HepG2 (cell line): ENCODE data around the gene GART. TPM values are rescaled to one million over a fixed set of nuclear protein-coding genes. Genes with fewer than 3 reads are reported as not detected.

ENCODE experiments used
- BRD4 ChIP-seq: sonication (generic); formaldehyde crosslinking; IDR thresholded peaks from 2 replicates; pipeline ENCODE4 v1.4.0; 2020; ENCODE audit warnings: missing genetic modification reagents
- CBX5 ChIP-seq: sonication (generic); formaldehyde crosslinking; IDR thresholded peaks from 2 replicates; pipeline ENCODE4 v1.4.0; 2020; ENCODE audit warnings: missing genetic modification reagents, borderline replicate concordance
- CREM ChIP-seq, 2 experiments: sonication (generic) in 1 of 2; formaldehyde crosslinking in 1 of 2; IDR thresholded peaks; 2 replicates each; pipeline versions ENCODE4 v1.4.0 to v1.6.1; 2016 to 2020; ENCODE audit warnings: antibody characterized with exemption in 1 of 2, mild to moderate bottlenecking in 1 of 2, missing genetic modification reagents in 1 of 2
- DDIT3 ChIP-seq: sonication (generic); formaldehyde crosslinking; IDR thresholded peaks from 2 replicates; pipeline ENCODE4 v1.4.0; 2020; ENCODE audit warnings: mild to moderate bottlenecking, missing genetic modification reagents
- FOXC1 ChIP-seq: sonication (generic); formaldehyde crosslinking; IDR thresholded peaks from 2 replicates; pipeline ENCODE4 v1.8.0; 2022; ENCODE audit warnings: mild to moderate bottlenecking, missing genetic modification reagents, borderline replicate concordance
- ONECUT2 ChIP-seq: sonication (generic); formaldehyde crosslinking; IDR thresholded peaks from 2 replicates; pipeline ENCODE4 v1.4.0; 2020; ENCODE audit warnings: missing genetic modification reagents
- TP53 ChIP-seq: sonication (generic); formaldehyde crosslinking; conservative IDR thresholded peaks from 2 replicates; pipeline ENCODE4 v1.4.0; 2020; ENCODE audit warnings: missing genetic modification reagents
- ZFP1 ChIP-seq: IDR thresholded peaks from 2 replicates; pipeline ENCODE4 v1.6.1; 2016
- ZNF333 ChIP-seq: sonication (generic); formaldehyde crosslinking; IDR thresholded peaks from 2 replicates; pipeline ENCODE4 v1.4.0; 2020; ENCODE audit warnings: mild to moderate bottlenecking, missing genetic modification reagents, borderline replicate concordance
- ZNF530 ChIP-seq: sonication (generic); formaldehyde crosslinking; IDR thresholded peaks from 2 replicates; pipeline ENCODE4 v1.5.0; 2020; ENCODE audit warnings: low read depth, mild to moderate bottlenecking, missing genetic modification reagents
- ZNF782 ChIP-seq: sonication (generic); formaldehyde crosslinking; IDR thresholded peaks from 2 replicates; pipeline ENCODE4 v1.4.0; 2020; ENCODE audit warnings: missing genetic modification reagents, mild to moderate bottlenecking, borderline replicate concordance
- polyA plus RNA-seq, 8 experiments: library from polyadenylated mRNA; depleted of rRNA in 3 of 8; stranded (reverse) in 7 of 8; unstranded in 1 of 8; fragments of >200 nt; fragmentation: Illumina TruSeq in 4 of 8; extraction: Trizol in 4 of 8; gene quantifications; 2 replicates each; pipeline versions ENCODE4 v1.2.1 to v1.2.3, GENCODE V29; 2011 to 2016; ENCODE audit warnings: low read depth in 4 of 8, missing spikeins in 1 of 8, mixed read lengths in 1 of 8; ENCODE audit not compliant: insufficient read depth in 1 of 8
- total RNA-seq, 5 experiments: library from RNA; depleted of rRNA; stranded (reverse); fragments of >200 nt; fragmentation: Illumina TruSeq; extraction: Trizol; gene quantifications; 2 replicates each; pipeline ENCODE4 v1.2.3, GENCODE V29; 2016; ENCODE audit warnings: low read depth in 1 of 5
- TF ChIP-seq, protein P1 (sequence below): sonication (generic); formaldehyde crosslinking; IDR thresholded peaks from 2 replicates; pipeline ENCODE4 v1.4.0; 2020; ENCODE audit warnings: missing genetic modification reagents
- TF ChIP-seq, protein P2 (sequence below): sonication (generic); formaldehyde crosslinking; IDR thresholded peaks from one replicate; pipeline ENCODE4 v1.5.1; 2020; ENCODE audit warnings: mild to moderate bottlenecking, missing genetic modification reagents; ENCODE audit errors: not compliant biosample characterization
- TF ChIP-seq, protein P3 (sequence below): sonication (generic); formaldehyde crosslinking; IDR thresholded peaks from 2 replicates; pipeline ENCODE4 v1.5.1; 2020; ENCODE audit warnings: missing genetic modification reagents, mild to moderate bottlenecking, borderline replicate concordance

GART gene
- total and polyA plus RNA-seq, 2 of the 13 experiments (the other 11 are each of a cell fraction or from before 2014, with no cell fraction given), result 17.9 to 109 TPM

DNA sequence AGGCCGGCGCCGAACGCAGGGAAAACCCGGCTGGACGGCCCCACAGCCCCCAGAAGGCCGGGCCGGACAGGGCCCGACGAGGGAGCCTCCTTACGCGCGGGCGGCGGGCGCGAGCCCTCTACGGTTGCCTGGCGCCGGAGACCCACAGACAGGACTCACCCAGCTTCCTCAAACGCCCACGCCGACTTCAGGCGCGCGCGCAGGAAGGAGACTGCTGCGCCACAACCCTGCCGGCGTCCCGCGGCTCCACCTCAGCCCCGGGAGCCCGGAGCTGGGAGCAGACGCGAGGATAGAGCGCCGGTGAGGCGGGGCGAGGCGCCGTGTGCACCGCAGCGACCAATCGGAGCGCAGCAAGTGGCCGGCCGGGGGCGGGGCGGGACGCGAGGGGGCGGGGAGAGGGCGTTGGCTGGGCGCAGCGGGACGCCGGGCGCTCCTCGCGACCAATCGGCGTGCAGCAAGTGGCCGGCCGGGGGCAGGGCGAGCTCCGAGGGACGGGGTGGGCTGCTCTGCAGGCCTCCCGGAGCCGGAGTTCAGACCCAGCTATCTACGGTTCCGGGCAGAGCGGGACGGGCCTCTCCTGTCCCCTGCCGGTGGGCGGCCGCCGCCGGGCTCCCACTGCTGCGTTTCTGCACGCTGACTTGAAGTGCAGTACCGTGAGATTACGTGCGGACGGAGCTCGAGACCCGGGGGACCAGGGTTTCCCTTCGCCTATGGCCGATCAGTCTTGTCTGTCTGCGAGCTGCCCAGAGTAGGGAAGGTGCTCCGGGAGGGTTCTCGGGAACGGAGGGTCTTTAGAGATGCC, 62.0 kb downstream of the GART start, which contains the start of gene TMEM50B (continued):
- no peak for TF ChIP-seq ONECUT2 (CRISPR knock-in tag)
- no peak for TF ChIP-seq ZNF333
- TF ChIP-seq, protein P1, sequence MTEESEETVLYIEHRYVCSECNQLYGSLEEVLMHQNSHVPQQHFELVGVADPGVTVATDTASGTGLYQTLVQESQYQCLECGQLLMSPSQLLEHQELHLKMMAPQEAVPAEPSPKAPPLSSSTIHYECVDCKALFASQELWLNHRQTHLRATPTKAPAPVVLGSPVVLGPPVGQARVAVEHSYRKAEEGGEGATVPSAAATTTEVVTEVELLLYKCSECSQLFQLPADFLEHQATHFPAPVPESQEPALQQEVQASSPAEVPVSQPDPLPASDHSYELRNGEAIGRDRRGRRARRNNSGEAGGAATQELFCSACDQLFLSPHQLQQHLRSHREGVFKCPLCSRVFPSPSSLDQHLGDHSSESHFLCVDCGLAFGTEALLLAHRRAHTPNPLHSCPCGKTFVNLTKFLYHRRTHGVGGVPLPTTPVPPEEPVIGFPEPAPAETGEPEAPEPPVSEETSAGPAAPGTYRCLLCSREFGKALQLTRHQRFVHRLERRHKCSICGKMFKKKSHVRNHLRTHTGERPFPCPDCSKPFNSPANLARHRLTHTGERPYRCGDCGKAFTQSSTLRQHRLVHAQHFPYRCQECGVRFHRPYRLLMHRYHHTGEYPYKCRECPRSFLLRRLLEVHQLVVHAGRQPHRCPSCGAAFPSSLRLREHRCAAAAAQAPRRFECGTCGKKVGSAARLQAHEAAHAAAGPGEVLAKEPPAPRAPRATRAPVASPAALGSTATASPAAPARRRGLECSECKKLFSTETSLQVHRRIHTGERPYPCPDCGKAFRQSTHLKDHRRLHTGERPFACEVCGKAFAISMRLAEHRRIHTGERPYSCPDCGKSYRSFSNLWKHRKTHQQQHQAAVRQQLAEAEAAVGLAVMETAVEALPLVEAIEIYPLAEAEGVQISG, result peak; percentile 97
- TF ChIP-seq TP53 (CRISPR knock-in tag), result no peak
- TF ChIP-seq, protein P2, sequence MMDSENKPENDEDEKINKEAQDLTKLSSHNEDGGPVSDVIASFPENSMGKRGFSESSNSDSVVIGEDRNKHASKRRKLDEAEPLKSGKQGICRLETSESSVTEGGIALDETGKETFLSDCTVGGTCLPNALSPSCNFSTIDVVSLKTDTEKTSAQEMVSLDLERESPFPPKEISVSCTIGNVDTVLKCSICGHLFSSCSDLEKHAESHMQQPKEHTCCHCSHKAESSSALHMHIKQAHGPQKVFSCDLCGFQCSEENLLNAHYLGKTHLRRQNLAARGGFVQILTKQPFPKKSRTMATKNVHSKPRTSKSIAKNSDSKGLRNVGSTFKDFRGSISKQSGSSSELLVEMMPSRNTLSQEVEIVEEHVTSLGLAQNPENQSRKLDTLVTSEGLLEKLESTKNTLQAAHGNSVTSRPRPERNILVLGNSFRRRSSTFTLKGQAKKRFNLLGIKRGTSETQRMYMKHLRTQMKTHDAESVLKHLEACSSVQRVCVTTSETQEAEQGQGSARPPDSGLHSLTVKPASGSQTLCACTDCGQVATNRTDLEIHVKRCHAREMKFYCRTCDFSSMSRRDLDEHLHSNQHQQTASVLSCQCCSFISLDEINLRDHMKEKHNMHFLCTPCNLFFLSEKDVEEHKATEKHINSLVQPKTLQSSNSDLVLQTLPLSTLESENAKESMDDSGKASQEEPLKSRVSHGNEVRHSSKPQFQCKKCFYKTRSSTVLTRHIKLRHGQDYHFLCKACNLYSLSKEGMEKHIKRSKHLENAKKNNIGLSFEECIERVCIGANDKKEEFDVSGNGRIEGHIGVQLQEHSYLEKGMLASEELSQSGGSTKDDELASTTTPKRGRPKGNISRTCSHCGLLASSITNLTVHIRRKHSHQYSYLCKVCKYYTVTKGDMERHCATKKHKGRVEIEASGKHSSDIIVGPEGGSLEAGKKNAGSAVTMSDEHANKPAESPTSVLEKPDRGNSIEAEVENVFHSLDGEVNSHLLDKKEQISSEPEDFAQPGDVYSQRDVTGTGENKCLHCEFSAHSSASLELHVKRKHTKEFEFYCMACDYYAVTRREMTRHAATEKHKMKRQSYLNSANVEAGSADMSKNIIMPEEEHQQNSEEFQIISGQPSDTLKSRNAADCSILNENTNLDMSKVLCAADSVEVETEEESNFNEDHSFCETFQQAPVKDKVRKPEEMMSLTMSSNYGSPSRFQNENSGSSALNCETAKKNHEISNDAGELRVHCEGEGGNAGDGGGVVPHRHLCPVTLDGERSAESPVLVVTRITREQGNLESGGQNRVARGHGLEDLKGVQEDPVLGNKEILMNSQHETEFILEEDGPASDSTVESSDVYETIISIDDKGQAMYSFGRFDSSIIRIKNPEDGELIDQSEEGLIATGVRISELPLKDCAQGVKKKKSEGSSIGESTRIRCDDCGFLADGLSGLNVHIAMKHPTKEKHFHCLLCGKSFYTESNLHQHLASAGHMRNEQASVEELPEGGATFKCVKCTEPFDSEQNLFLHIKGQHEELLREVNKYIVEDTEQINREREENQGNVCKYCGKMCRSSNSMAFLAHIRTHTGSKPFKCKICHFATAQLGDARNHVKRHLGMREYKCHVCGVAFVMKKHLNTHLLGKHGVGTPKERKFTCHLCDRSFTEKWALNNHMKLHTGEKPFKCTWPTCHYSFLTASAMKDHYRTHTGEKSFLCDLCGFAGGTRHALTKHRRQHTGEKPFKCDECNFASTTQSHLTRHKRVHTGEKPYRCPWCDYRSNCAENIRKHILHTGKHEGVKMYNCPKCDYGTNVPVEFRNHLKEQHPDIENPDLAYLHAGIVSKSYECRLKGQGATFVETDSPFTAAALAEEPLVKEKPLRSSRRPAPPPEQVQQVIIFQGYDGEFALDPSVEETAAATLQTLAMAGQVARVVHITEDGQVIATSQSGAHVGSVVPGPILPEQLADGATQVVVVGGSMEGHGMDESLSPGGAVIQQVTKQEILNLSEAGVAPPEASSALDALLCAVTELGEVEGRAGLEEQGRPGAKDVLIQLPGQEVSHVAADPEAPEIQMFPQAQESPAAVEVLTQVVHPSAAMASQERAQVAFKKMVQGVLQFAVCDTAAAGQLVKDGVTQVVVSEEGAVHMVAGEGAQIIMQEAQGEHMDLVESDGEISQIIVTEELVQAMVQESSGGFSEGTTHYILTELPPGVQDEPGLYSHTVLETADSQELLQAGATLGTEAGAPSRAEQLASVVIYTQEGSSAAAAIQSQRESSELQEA (CRISPR knock-in tag), result peak; percentile 4
- no peak for TF ChIP-seq ZFP1
- TF ChIP-seq BRD4, result peak; percentile 65; the same call in 1 of the 2 replicates
- TF ChIP-seq, protein P3, sequence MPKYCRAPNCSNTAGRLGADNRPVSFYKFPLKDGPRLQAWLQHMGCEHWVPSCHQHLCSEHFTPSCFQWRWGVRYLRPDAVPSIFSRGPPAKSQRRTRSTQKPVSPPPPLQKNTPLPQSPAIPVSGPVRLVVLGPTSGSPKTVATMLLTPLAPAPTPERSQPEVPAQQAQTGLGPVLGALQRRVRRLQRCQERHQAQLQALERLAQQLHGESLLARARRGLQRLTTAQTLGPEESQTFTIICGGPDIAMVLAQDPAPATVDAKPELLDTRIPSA (CRISPR knock-in tag), result no peak
- no peak for TF ChIP-seq CBX5 (CRISPR knock-in tag)
- no peak for TF ChIP-seq ZNF530
- no peak for TF ChIP-seq DDIT3 (CRISPR knock-in tag)
- 0 out of 2 replicates have a peak, but pooled peaks have one; percentile 15 for TF ChIP-seq CREM (IDR thresholded peaks at IDR 0.05)
- no peak for TF ChIP-seq CREM (CRISPR knock-in tag; IDR thresholded peaks at IDR 0.05)
- TF ChIP-seq ZNF782 (CRISPR knock-in tag), result no peak; the same call in 1 of the 2 replicates
- TF ChIP-seq FOXC1 (CRISPR knock-in tag), result no peak
